GM12875 (cell line): ENCODE measurements around the gene RRP15.
A peak's percentile ranks its signal among the peaks of the same experiment; 100 is the strongest.

Source experiments
- H3K4me3 ChIP-seq: one replicate; pipeline ENCODE4 v1.5.1; 2011; ENCODE audit warnings: low read depth, low read length, control low read depth
- CTCF ChIP-seq: IDR thresholded peaks from 2 replicates; pipeline ENCODE4 v1.5.1; 2011; ENCODE audit warnings: low read depth, mild to moderate bottlenecking, control low read depth, inconsistent platforms, low read length, moderate library complexity, borderline replicate concordance; ENCODE audit not compliant: insufficient read depth

Gene RRP15

DNA sequence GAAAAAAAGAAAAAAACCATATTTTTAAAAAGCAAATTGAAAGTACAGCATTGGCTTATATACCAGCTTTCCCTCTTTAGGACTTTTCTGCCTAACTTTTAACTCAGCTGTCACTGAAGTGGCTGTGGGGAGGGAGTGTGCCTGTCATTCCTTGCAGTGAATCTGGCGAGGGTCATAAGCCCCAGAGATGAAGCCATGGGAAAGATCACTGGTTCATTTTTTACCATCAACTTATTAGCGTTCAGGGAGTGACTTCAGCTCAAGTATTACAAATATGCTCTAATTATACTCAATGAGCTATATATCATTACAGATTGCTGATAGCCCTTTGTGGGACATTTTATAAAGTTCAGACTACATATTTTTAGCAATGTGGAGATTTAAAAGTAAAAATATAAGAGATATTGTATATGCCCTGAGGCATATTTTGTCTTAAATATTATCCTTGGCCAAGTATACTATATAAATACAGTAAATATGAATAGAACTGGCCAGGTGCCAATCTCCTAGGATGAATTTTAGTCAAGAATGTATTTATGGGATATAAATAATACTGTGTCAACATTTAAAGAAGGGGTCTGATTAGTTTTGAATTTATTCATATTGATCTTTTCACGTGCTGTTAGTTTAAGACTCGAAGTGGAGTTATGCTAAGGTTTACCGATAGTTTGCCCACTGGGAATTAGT lies 64.4 kb downstream of the RRP15 start:
- H3K4me3 ChIP-seq: no peak overlapping the region
- TF ChIP-seq CTCF: no peak

DNA sequence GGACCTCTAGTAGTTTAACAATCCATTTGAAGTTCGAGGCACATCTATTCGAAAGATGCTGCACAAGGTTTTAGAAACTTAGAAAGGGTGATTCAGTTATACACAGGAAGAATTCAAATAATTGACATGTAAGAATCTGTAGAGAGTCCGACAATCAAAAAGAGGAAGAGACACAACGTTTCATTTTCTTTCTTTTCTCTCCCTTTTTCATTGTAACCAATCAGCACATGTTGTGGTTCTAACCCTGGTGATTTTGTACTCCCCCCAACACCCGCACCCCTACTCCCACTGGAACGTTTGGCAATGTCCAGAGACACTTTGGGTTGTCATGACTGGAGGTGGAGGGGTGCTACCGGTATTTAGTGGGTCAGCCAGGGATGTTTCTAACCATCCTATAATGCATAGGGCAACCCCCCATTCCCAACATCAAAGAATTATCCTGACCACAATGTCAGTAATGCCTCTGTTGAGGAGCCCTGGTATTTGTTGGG lies 65.0 kb downstream of the RRP15 start:
- no peak for TF ChIP-seq CTCF

DNA sequence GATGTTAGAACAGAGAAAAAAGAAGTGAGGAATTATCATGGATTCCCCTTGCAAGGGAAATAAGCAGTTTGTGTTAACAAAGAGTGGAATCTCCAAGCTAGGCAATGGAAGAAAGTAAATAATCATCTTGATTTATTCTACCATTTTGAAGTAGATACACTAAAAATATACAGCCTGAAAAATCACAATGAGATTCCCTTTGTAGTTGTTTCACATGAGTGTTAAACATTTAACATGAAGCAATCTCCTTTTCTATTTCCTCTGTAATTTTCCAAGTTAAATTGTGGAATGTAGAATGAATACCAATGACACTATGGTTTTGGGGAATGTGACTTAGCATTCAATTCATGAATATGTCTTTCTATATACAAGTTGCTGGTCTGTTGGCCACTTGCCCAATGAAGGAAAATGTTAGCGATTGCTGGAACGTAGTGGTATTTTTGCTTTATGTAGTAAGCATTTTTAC lies 65.7 kb downstream of the RRP15 start:
- no peak overlapping the region for H3K4me3 ChIP-seq
- no peak for TF ChIP-seq CTCF

More for the DNA sequence above, 65.0 kb downstream of the RRP15 start:
- no peak overlapping the region for H3K4me3 ChIP-seq

DNA sequence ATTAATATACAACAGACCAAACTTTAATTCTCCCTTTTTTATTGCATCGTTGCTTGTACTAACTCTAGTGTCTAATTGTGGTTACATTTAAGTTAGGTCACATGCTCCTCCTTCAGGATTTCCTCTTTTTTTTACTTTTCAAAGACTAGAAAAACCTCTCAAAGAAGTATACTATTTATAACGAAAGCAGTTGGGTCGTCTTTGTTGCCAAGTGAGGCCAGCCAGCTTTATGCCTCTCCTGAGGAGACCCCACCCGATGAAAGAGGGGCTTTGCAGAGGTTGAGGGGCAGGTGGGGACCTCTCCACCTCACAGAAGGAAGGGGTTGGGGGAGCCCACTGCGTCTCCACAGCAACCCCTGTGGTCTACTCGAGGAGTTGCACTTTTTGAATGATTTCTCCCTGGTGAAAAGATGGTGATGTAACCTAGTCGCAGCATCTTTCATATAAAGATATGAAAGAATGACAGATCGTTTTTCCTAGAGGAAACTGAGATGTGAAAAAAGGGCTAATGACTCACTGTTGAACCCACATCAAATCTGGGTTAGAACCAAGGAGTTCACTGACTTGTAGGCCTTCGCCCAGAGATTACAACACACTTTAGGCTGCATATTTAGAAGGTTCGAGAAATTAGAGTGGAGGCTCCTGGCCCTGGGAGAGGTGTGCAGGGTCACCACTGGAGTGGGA lies 66.4 kb downstream of the RRP15 start:
- no peak overlapping the region for H3K4me3 ChIP-seq
- peak; percentile 45; the same call in 1 of the 2 replicates for TF ChIP-seq CTCF

DNA sequence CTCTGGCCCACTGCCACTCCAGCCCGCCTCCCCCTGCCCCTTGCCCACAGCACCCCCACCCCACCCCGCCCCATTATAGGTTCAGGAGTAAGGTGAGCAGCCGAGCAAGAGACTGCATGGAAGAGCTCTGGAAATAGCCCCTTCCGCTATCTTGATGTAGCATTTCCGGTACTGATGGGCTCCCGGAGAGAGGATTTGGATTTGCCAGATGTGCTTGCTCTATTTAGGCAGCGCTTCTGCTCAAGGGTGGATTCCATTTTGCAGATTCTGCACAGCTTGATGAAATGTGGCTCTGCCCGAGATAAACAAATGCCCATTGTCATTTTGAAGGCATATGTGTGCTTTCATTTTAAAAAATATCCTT lies 67.0 kb downstream of the RRP15 start:
- no peak overlapping the region for H3K4me3 ChIP-seq

DNA sequence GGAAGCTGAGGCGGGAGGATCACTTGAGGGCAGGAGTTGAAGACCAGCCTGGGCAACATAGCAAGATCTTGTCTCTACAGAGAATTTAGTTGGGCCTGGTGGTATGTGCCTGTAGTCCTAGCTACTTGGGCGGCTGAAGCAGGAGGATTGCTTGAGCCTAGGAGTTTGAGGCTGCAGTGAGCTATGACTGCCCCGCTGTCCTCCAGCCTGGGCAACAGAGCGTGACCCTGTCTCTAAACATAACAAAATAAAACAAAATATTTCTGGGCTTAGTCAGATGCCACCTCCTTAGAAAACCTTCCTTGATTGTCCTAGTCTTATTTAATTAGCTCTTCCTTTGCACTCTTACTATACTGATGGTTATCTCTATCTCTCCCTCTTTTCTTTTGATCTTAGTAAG lies 68.6 kb downstream of the RRP15 start:
- no peak for TF ChIP-seq CTCF
- H3K4me3 ChIP-seq: no peak overlapping the region

More for the DNA sequence above, 67.0 kb downstream of the RRP15 start:
- TF ChIP-seq CTCF: no peak

GRCh38 chr1:218355278-218355677 lies 70.2 kb downstream of the RRP15 start:
- H3K4me3 ChIP-seq: no peak overlapping the region
- no peak for TF ChIP-seq CTCF
